DMS153 (cell line): ENCODE data around the gene ESR1.

Source experiments
- DNase-seq: peaks from one replicate; lab custom pipeline; 2025; lab: John Stamatoyannopoulos, UW

Gene ESR1

GRCh38 chr6:152096863-152097496 is 289.5 kb downstream of the ESR1 start:
- no peak for DNase-seq

- no peak for DNase-seq
These were observed 291.2 kb downstream of the ESR1 start for GRCh38 chr6:152098683-152099082.

GRCh38 chr6:152099446-152100182 is 292.1 kb downstream of the ESR1 start:
- no peak for DNase-seq

GRCh38 chr6:152100183-152100618 is 292.7 kb downstream of the ESR1 start:
- no peak for DNase-seq

- no peak for DNase-seq
These were observed 300.5 kb downstream of the ESR1 start for GRCh38 chr6:152107973-152108372.

GRCh38 chr6:152110886-152111820 is 303.7 kb downstream of the ESR1 start:
- no peak for DNase-seq

GRCh38 chr6:152112491-152113261 is 305.2 kb downstream of the ESR1 start:
- DNase-seq = peak; percentile 73

- DNase-seq = no peak
These were observed 310.0 kb downstream of the ESR1 start for GRCh38 chr6:152117156-152118133.

- DNase-seq = no peak
These were observed 310.7 kb downstream of the ESR1 start for GRCh38 chr6:152118224-152118623.

- no peak for DNase-seq
These were observed 311.2 kb downstream of the ESR1 start for GRCh38 chr6:152118678-152119077.

- no peak for DNase-seq
These were observed 312.3 kb downstream of the ESR1 start for GRCh38 chr6:152119831-152120230.

- no peak for DNase-seq
These were observed 314.4 kb downstream of the ESR1 start for GRCh38 chr6:152121910-152122309.

- no peak for DNase-seq
These were observed 315.0 kb downstream of the ESR1 start for GRCh38 chr6:152122434-152122833.

- DNase-seq = no peak
These were observed 315.6 kb downstream of the ESR1 start for GRCh38 chr6:152123076-152123475.

GRCh38 chr6:152124429-152125074 is 317.1 kb downstream of the ESR1 start:
- DNase-seq = peak; percentile 75

- DNase-seq = no peak
These were observed 320.1 kb downstream of the ESR1 start for GRCh38 chr6:152127432-152128165.

GRCh38 chr6:152129691-152130151 is 322.2 kb downstream of the ESR1 start:
- DNase-seq = no peak

GRCh38 chr6:152130441-152130840 is 323.0 kb downstream of the ESR1 start:
- no peak for DNase-seq

GRCh38 chr6:152135755-152136448 is 328.4 kb downstream of the ESR1 start:
- DNase-seq = peak; percentile 98
